CD4-positive, alpha-beta T cell treated with Interleukin-12 subunit alpha and Interleukin-12 subunit beta, for 1 hour (primary cell): ENCODE data around the gene GLYAT.
A peak's percentile ranks its signal among the peaks of the same experiment; 100 is the strongest.

Source experiments
- DNase-seq: peaks from one replicate; pipeline ENCODE4 v3.0.0-alpha.2; 2020

The GLYAT gene

DNA sequence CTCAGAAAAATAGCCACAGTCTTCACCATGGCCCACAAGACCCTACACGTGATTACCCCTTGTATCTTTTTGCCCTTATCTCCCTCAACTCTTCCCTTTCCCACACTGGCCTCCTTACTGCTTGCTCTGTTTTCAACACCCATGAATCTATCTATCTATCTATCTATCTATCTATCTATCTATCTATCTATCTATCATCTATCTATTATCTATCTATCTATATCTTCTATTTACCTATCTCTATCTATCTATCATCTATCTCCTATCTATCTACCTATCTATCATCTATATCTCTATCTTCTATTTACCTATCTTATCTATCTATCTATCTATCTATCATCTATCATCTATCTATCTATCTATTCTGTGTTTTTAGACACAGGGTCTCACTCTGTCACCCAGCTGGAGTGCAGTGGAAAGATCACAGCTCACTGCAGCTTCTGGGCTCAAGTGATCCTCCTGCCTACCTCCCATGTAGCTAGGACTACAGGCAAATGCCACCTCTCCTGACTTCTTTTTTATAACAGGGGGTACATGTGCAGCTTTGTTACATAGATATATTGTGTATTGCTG is 55.1 kb downstream of the GLYAT start:
- DNase-seq = no peak

DNA sequence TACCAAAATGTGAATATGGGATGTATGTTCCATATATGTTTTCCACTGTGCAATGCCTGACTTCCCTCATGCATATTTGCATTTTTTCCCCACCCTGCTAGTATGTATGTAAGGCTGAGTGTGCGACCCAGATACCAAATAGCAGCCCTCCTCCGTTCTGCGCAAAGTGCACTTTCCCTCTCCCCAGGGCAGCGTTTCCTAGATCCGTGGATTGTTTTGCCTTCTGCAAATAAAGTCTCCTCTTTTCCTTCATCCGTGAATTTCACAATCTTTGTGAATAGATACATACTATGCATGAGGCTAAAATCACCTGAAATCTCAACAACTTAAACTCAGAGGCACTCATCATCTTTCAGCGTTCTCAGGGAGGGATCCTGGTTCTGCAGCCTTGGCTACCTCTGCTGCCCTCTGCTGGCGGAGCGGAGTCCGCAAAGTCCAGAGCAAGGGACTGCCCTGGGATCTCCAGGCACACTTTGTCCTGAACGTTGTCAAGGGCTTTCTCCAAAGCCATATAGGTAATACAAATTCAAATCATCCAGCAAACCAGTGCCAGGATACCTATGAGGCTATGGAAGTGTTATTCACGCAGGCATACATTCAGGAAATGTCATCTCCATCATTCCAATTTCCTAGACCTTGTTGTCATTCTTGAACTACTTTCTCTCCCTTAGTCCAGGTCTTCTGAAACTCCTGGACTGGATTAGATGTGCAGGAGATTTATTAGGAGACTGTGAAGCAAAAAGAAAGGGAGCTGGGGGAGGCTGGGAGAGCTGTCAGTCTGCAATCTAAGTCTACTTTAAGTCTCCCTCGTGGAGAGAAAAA is 56.2 kb downstream of the GLYAT start:
- peak; percentile 68 for DNase-seq

- no peak for DNase-seq
These were observed 57.1 kb downstream of the GLYAT start for GRCh38 chr11:58674609-58675008.

DNA sequence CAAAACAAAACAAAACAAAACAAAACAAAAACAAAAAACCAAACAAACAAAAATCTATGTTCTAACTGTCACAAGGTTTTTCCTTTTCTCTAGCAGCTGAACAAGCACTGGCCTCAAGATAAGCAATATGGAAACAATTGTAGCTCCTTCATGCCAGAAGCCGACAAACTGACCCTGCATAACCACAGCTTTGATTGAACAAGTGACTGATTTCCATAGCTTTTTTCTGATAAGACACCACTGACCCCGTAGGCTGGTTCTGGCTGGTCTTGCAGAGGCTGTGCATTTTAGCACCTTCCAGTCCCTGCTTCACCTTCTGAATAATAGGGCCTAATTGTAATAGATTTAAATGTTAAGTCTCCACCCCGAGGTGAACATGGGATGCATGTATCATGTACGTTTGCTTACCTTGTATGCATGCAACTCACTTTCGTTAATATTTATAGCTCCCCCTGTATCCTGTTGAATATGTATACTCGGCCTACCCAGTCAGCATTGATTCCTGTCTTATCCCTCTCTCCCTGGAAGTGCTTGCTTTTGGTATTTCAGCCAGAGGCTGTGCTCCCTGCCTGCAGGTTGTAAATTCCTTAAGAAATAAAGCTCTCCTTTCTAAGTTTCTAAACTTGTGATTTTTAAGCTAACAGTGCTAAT is 59.6 kb downstream of the GLYAT start:
- no peak for DNase-seq

DNA sequence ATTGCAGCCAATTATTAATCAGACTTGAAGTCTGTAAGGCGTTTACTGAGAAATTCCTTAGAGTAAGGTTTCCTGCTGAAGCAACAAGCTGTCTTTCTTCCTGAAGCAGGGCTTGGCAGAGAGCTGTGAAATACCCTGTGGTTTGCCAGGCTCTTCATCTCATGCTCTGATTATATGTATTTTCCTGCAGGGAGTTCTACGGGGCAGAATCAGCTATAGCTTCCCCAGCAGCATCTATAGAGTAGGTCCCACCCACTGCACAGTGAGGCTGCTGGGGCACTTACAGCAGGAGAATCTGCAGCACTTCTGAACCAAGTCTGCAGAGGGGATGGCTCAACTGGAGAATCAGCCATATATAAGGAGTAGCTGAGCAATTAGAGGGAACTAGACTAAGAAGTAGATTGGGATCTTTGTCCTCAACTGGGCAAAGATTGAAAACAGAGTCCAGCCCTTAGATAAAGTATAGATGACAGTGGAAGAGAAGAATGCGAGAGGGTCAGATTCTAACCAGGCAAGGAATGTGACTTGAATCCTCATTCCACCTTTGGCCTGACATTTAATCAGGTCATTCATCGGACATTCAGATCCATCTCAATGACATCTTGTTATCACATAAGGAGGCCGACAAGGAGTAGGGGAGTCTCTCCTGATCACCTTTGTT is 71.7 kb downstream of the GLYAT start:
- no peak for DNase-seq

DNA sequence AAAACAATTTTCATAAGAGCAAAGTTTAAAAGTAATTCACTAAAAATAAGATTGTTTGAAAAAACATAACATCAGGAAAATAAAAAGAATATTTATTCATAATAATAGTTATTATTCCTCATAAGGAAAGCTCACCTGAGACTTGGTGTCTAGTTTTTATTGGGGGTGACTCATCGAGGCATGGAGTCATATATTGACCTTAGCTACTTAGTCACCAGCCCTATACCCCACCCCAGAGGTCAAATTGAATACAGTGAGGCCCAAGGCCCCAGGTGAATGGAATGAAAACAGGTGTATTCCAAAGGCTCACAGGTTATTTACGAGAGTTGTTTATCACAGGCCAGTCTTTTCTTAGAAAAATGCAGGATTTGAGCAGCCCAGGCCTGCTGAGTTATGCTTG is 72.3 kb downstream of the GLYAT start:
- DNase-seq = no peak
